GM13976 (cell line): ENCODE data around the gene CCT6B.
A peak's percentile ranks its signal among the peaks of the same experiment; 100 is the strongest.
"Not testable (repeated sequence)": the region's sequence is repeated elsewhere in the genome, so short reads cannot be mapped to it uniquely, and the experiment has no call there.

ENCODE experiments used
- DNase-seq: peaks from one replicate; pipeline ENCODE4 v3.0.0; 2012; ENCODE audit warnings: low spot score
- in situ Hi-C: fragments of 300-500 bp; cut with MboI; formaldehyde crosslinking; loops from one replicate; pipeline ENCODE4 v1.12.0; 2022; ENCODE audit warnings: low sequenced_read_pairs, mixed read lengths, inconsistent platforms; ENCODE audit not compliant: unreplicated experiment
- TF ChIP-seq, protein P1 (sequence below): IDR thresholded peaks from 2 replicates; pipeline ENCODE4 v1.5.1; 2012; ENCODE audit warnings: borderline replicate concordance, mild to moderate bottlenecking; ENCODE audit not compliant: insufficient read depth; ENCODE audit errors: extremely low read depth, missing control alignments, control extremely low read depth

CCT6B gene

DNA sequence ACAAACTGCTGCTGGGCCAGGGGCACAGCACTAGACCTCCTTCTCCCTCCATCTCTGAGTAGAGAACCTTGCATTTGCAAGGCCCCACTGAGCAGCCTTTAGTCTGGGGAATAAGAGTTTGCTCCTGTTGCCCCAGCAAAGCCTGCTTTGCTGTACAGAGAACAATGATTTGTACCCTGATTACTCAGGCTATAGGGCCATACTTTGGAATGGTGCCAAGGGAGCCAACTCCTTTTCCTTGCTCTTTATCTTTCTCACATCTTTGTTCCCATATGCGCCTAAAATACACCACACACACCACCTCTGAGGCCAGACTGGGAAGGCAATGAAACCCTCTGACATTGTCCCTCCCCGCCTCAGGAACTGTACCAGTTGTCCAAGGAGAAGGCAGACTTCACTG is 40.3 kb upstream of the CCT6B start:
- in situ Hi-C loops, result loop anchor here (10.0 kb wide), 1 partner anchor 93 kb away; no protein-coding TSS in a partner anchor
- DNase-seq, result no peak

GRCh38 chr17:35000965-35001364 is 39.7 kb upstream of the CCT6B start:
- in situ Hi-C loops, result loop anchor here (10.0 kb wide), 1 partner anchor 94 kb away; no protein-coding TSS in a partner anchor

More for the DNA sequence above, 40.3 kb upstream of the CCT6B start:
- TF ChIP-seq, protein P1, sequence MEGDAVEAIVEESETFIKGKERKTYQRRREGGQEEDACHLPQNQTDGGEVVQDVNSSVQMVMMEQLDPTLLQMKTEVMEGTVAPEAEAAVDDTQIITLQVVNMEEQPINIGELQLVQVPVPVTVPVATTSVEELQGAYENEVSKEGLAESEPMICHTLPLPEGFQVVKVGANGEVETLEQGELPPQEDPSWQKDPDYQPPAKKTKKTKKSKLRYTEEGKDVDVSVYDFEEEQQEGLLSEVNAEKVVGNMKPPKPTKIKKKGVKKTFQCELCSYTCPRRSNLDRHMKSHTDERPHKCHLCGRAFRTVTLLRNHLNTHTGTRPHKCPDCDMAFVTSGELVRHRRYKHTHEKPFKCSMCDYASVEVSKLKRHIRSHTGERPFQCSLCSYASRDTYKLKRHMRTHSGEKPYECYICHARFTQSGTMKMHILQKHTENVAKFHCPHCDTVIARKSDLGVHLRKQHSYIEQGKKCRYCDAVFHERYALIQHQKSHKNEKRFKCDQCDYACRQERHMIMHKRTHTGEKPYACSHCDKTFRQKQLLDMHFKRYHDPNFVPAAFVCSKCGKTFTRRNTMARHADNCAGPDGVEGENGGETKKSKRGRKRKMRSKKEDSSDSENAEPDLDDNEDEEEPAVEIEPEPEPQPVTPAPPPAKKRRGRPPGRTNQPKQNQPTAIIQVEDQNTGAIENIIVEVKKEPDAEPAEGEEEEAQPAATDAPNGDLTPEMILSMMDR, result no peak

GRCh38 chr17:34999456-34999855 is 38.2 kb upstream of the CCT6B start:
- in situ Hi-C loops, result loop anchor here (5.0 kb wide), 1 partner anchor 118 kb away; the partner anchor contains the start of gene RAD51D
- DNase-seq, result no peak
- TF ChIP-seq, protein P1, result no peak

More at GRCh38 chr17:35000965-35001364, 39.7 kb upstream of the CCT6B start:
- DNase-seq, result not testable (repeated sequence)

GRCh38 chr17:34998205-34998604 is 36.9 kb upstream of the CCT6B start:
- TF ChIP-seq, protein P1, result peak; percentile 94
- in situ Hi-C loops, result loop anchor here (5.0 kb wide), 1 partner anchor 119 kb away; the partner anchor contains the start of gene RAD51D
- peak; percentile 89 for DNase-seq

- in situ Hi-C loops, result loop anchor here (5.0 kb wide), 1 partner anchor 120 kb away; the partner anchor contains the start of gene RAD51D
- TF ChIP-seq, protein P1, result no peak
- no peak for DNase-seq
Measured at GRCh38 chr17:34997355-34997862, 36.1 kb upstream of the CCT6B start.

DNA sequence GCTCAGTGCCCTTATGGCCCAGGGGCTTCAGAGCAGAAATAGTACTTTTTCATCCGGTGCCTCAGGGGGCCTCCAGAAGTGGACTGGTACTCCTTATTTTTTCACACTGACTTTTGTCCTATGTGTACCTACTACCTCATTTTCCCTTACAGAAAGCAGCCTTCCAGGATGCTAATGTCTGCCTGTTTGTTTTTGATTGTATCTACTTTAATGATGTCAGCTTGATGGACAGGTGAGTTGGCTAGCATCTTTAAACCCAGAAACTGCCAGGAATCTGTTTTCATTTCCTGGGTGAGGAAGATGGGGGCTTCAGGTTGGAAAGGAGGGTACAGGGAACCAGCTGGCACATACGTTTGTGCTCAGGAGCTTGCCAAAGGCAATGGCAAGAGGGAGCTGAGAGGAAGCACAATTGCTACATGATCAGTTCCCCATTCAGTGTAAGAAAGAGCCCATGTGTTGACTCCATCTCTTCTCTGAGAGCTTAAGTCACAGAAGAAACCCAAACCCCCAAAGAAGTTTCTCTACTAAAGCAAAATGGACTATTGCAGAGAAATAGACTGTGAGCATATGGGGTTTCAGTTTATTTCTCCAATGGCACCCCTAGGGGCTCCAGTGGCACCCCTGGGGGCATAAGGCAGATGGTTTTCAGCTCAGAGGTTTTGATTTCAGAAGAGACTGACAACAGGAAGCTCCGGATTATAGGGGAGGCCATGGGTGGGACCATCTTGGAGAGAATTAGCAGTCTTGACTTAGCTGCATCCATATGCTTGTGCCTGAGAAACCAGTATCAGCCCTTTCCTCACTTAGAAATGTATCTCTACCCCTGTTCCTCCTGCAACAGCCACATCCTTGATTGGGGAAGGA is 35.4 kb upstream of the CCT6B start:
- in situ Hi-C loops, result loop anchor here (5.0 kb wide), 1 partner anchor 121 kb away; the partner anchor contains the start of gene RAD51D
- DNase-seq, result no peak
- TF ChIP-seq, protein P1, result no peak

DNA sequence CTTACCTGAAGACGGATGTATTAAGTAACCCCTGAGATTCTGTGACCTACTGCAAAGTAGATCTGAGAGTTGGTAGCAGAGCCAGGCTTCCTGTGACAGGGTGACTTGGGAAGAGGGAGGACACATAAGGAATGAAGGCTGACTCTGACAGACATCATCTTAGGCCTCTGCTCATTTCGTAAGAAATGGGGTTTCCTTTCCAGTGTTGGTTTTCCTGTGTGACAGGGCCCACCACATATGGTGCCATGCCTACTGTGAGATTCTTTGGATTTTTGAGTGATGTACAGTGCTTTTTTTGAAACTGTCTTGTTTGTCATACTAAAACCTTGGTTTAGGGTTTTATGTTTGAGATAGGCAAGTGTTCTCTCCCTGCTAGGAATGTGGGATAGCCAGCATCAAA is 31.8 kb upstream of the CCT6B start:
- in situ Hi-C loops, result no loop called here
- TF ChIP-seq, protein P1, result no peak
- DNase-seq, result no peak
